22Rv1 (cell line): ENCODE results near the gene ADSS2.

Experiments
- H3K27ac ChIP-seq: fragments of 450-650 bp; 2 replicates; pipeline ENCODE4 v1.5.1; 2017
- ZFX ChIP-seq: fragments of 450-650 bp; IDR thresholded peaks from 2 replicates; pipeline ENCODE4 v1.6.1; 2017; ENCODE audit warnings: antibody characterized with exemption, borderline replicate concordance
- TF ChIP-seq, protein P1 (sequence below): fragments of 450-650 bp; IDR thresholded peaks from 2 replicates; pipeline ENCODE4 v1.5.1; 2017; ENCODE audit warnings: mild to moderate bottlenecking

Gene ADSS2

DNA sequence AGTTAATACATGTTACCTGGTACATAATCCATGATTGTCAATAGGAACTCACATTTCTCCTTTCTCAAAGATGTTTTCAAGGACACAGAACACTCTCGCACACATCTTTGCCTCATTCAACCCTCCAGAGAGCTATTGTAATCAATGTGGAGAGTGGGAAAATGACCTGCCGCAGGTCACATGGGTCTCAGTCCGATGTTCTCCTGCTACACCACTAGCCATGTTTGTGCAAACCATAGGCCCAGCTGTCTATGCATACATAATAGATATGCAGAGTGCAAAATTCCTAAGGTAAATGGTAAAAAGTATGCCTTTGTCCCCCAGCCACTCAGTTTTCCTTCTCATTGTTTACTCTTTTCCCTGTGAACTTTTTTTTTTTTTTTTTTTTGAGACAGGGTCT is 89.2 kb downstream of the ADSS2 start:
- H3K27ac ChIP-seq: no peak overlapping the region

DNA sequence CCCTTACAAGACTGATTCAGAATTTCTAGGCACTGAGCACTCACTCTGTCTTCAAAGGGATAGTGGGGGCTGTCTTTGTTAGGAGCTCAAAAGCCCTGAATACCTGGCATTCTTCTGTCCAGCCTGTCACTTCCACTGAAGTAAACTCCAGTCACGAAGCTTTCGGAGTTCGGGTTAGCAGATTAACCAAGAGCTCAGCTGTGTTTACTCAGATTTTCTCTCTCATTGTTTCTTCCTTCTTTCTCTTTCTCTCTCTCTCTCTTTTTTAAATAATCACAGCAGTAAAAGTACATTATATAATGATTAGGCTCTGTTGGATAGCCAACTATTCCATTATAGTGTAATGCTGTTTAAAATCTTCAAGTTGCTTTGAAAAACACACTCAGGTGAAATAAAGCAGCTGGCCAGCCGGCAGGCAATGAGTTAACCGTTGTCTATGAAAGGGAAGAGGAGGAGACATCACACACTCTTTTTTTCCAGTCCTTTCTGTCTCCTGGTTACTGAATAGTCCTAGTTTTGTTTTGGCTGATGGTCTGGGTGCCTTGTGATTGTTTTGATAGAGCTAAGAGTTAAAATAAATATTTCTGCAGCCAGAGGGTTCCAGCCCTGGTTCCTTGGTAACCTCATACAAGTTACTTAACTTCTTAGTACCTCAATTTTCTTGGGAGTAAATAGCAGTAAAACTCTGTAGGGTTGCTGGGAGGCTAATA is 89.8 kb downstream of the ADSS2 start:
- no peak for TF ChIP-seq ZFX
- TF ChIP-seq, protein P1, sequence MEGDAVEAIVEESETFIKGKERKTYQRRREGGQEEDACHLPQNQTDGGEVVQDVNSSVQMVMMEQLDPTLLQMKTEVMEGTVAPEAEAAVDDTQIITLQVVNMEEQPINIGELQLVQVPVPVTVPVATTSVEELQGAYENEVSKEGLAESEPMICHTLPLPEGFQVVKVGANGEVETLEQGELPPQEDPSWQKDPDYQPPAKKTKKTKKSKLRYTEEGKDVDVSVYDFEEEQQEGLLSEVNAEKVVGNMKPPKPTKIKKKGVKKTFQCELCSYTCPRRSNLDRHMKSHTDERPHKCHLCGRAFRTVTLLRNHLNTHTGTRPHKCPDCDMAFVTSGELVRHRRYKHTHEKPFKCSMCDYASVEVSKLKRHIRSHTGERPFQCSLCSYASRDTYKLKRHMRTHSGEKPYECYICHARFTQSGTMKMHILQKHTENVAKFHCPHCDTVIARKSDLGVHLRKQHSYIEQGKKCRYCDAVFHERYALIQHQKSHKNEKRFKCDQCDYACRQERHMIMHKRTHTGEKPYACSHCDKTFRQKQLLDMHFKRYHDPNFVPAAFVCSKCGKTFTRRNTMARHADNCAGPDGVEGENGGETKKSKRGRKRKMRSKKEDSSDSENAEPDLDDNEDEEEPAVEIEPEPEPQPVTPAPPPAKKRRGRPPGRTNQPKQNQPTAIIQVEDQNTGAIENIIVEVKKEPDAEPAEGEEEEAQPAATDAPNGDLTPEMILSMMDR: no peak
- no peak overlapping the region for H3K27ac ChIP-seq

More for the DNA sequence above, 89.2 kb downstream of the ADSS2 start:
- TF ChIP-seq ZFX: no peak
- TF ChIP-seq, protein P1: no peak
